Vagina (tissue), 2 donors: ENCODE measurements around the gene ARVCF.

Experiments used
- POLR2A ChIP-seq, 2 donors: fragments of 450-650 bp; IDR thresholded peaks; one replicate each; pipeline ENCODE4 v1.6.1; 2017; ENCODE audit warnings: antibody characterized with exemption in 2 of 2, mild to moderate bottlenecking in 2 of 2, moderate library complexity in 2 of 2
- TF ChIP-seq, protein P1 (sequence below), 3 experiments: fragments of 450-650 bp in 2 of 3; fragments of 200-600 bp in 1 of 3; sonication (generic) in 1 of 3; IDR thresholded peaks; one replicate each; pipeline ENCODE4 v1.5.1; 2017 to 2019; ENCODE audit warnings: antibody characterized with exemption in 3 of 3, mild to moderate bottlenecking in 2 of 3, moderate library complexity in 2 of 3

DNA sequence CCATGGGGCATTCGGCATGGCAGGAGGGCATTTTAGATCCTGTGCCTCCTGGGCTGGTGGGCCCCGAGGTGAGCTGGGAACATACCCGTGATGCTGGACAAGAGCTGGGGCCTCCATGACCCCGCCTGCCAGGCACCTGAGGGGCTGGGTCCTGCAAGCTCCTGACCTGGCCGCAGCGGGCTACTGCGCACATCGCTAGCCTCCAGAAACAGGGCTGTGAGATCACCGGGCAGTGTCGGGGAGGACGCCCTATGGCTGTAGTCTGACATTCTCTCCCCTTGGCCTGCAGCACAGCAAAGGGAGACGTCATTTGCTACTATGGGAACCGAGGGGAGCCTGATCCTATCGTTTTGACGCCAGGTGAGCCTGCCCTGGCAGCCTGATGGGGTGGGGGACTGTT is 39.0 kb upstream of the ARVCF start:
- TF ChIP-seq POLR2A (IDR thresholded peaks at IDR 0.05) = no peak
- TF ChIP-seq, protein P1, sequence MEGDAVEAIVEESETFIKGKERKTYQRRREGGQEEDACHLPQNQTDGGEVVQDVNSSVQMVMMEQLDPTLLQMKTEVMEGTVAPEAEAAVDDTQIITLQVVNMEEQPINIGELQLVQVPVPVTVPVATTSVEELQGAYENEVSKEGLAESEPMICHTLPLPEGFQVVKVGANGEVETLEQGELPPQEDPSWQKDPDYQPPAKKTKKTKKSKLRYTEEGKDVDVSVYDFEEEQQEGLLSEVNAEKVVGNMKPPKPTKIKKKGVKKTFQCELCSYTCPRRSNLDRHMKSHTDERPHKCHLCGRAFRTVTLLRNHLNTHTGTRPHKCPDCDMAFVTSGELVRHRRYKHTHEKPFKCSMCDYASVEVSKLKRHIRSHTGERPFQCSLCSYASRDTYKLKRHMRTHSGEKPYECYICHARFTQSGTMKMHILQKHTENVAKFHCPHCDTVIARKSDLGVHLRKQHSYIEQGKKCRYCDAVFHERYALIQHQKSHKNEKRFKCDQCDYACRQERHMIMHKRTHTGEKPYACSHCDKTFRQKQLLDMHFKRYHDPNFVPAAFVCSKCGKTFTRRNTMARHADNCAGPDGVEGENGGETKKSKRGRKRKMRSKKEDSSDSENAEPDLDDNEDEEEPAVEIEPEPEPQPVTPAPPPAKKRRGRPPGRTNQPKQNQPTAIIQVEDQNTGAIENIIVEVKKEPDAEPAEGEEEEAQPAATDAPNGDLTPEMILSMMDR (IDR thresholded peaks at IDR 0.05) = no peak
